Activated CD4-positive, alpha-beta T cell treated with anti-CD3 and anti-CD28 coated beads for 48 hours (primary cell): Measurements from ENCODE around the gene SERP2.

ENCODE experiments used
- DNase-seq: peaks from one replicate; pipeline ENCODE4 v3.0.0-alpha.2; 2020

SERP2 gene

GRCh38 chr13:44437356-44438233, 64.0 kb downstream of the SERP2 start:
- DNase-seq = no peak

DNA sequence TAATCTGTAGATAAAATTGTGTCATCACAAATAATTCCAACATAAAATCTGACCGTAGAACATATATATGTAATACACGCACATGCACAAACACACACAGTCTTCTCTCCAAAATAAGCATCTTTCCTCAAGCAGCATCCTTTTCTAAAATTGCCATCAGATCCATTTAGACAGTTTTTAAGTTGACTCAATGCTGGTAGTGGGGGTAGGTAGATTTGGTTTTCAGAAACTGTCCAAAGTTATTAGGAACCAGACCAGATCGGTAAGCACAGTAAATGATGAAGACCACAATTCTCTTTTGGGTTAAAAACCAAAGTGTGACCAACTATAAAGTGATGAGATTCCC, 64.6 kb downstream of the SERP2 start:
- DNase-seq = no peak

DNA sequence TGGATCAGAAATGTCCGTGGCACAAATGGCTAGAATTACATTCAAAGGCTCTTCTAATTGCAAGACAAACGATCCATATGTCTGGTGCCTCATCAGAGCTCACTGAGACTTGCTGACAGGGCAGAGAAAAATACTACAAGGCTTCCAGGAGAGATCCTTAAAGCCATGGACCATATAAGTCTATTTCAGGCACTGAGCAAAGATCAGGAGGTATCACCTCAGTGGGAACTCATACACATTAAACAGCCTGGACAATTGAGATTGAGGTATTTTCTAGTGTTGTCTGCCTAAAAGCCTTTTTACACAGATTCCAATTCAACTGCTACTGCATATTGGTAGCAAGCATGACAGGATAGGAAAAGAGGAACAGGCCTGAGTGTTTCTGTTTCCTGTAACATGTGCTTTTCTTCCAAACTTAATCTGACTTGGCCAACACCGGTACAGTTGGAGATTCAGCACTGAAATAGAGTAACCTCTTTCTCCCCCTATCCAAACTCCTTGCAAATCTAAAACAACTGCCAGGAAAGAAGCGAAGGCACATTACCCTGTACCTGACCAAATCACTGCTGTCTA, 65.9 kb downstream of the SERP2 start:
- no peak for DNase-seq

- DNase-seq = no peak
These were observed 66.5 kb downstream of the SERP2 start for GRCh38 chr13:44440046-44440608.
